ENCODE results near the gene TMEM243.

GRCh38 chr7:87234949-87235348 is 15.4 kb upstream of the TMEM243 start:
- TF ChIP-seq CTCF (IDR thresholded peaks at IDR 0.05) (no peak), POLR2A (IDR thresholded peaks at IDR 0.05) (no peak)

Data from right lobe of liver (tissue), 4 donors.